ENCODE measurements around the gene CCDC86.

Gene CCDC86

GRCh38 chr11:60854140-60854846 is 12.4 kb downstream of the CCDC86 start:
- ATAC-seq, result no peak

DNA sequence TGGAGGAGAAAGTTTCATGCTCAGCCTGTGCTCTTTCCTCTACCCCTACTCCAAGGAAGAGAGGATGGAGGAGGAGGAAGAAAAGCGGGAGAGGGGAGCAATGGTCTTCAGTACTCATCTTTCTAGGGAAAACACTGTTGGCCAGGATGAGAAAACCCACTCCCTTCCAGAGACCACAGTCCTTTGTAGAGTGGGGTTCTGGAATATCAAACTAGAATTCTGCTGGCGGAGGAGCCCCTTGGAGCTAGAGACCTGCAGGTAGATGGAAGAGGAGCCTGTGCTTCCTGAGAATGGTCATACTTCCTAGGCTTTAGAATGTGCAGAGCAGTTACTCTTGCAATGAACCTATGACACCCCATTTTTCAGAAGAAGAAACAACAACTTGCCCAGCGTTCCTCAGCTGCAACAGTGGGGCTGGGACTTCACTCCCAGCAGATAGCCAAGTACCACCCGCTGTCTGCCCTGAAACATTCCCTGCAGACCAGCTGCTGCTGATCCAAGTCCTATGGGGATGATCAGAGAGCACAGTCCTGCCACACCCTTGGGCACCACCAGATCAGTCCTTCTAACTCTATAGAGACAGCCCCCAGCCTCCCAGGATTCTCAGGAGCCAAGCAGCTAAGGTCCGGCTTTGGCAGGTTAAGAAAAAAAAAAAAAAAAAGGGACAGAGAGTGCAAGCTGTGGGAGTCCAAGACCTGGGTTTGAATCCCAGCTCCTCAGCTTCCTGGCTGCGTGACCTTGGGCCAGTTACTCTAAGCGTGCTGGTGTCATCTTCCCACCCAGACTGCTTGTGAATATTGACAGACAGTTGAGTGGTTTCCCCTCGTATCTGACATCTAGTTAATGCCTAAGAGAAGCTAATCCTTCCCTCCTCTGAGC is 13.2 kb downstream of the CCDC86 start:
- no peak for ATAC-seq

GRCh38 chr11:60855726-60856633 is 14.1 kb downstream of the CCDC86 start, which contains the start of gene PTGDR2:
Gene PTGDR2, minus strand, starts transcription at chr11:60855950. Its CDS starts 2,228 bp downstream, at chr11:60853722.
- no peak for ATAC-seq

GRCh38 chr11:60857378-60858232 is 15.7 kb downstream of the CCDC86 start:
- no peak for ATAC-seq

DNA sequence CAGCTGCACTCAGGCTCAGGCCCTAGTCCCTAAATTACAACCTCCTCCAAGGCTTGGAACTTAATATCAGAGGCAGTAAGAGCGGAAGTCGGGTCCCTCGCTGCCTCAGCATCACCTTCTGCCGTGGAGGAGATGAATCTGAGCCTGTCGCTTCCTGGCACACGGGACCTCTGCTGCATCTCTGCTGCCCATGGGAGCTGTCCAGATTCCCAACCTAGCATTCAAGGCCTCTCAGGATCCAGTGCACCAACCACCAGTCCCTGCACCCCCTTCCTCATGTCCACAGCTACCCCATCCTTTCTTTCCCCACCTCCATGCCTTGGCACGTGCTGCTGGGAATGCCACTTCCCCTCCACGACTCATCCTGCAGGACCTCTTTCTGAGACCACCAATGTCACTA is 16.3 kb downstream of the CCDC86 start:
- no peak for ATAC-seq

- ATAC-seq, result no peak
Measured at GRCh38 chr11:60858731-60859464, 17.0 kb downstream of the CCDC86 start.

DNA sequence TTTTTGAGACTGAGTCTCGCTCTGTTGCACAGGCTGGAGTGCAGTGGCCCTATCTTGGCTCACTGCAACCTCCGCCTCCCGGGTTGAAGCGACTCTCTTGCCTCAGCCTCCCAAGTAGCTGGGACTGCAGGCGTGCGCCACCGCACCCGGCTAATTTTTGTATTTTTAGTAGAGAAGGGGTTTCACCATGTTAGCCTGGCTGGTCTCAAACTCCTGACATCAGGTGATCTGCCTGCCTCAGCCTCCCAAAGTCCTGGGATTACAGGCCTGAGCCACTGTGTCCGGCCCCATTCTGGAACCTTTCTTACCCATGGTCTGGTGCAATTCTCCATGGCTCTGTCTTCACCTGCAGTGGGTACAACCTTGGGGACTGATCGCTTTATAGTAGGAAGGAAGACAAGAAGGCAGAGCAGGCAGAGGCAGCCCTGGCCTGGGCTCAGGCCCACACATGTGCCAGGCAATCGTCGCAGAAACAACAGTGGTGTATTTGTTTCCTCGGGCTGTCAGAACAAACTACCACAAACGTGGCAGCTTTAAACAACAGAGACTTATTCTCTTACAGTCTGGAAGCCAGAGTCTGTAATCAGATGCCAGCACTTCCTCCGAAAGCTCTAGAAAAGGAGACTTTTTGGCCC is 17.8 kb downstream of the CCDC86 start:
- ATAC-seq, result no peak

DNA sequence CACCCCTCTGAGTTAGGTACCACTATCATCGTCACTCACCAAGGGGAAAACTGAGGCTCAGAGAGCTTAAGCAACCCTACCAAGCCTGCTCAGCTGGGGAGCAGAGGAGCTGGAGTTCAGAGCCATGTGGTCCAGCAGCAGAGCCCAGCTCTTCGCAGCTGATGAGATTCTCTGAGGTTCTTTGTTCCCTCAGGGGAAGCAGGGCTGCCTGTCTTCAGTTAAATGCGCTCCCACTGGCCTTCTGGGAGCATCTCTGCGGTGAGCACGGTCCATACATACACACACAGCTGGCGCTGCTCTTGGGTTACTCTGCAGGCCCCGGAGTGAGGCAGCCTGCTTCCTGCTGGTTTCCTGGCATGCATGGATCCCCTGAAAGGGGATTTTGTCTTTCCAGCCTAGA is 19.0 kb downstream of the CCDC86 start:
- no peak for ATAC-seq

- ATAC-seq, result no peak
Measured at GRCh38 chr11:60862171-60862570, 20.3 kb downstream of the CCDC86 start.

DNA sequence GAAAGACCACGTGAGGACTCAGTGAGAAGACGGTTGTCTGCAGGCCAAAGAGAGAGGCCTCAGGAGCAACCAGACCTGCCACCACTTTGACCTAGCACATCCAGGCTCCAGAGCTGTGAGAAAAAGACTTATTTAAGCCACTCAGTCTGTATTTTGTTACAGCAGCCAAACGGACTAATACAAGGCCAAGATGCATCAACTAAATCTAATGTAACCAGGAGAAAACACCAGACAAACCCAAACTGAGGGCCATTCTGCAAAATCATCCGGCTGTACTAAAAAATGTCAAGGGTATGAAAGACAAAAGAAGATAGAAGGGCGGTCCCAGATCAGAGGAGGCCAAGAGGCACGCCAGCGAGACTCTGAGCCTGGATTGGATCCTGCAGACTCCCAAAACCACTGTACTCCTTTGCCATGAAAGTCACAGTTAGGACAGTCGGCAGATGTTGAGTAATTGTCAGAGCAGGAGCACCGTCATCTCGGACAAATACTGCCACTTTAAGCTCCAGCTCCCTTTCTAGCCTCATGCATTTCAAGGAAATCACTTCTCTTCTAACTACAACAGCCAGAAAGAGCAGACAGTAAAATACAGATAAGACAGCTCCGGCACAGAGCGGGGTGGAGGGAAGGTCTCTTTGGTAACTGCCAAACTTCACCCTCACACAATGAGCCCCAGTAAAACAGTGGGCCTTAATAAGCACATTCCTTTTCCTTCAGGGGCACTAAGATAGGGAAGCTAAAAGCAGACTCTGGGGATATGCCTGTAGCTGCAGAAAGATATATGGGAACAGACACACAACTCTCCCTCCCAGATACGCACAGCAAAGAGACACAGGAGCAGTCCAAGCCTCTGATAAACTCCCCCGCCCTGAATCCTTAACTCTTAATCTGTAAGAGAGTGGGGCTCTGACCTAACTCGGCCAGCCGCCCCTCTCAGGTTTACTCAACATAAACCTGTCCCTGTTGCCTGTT is 21.9 kb downstream of the CCDC86 start:
- ATAC-seq, result no peak

DNA sequence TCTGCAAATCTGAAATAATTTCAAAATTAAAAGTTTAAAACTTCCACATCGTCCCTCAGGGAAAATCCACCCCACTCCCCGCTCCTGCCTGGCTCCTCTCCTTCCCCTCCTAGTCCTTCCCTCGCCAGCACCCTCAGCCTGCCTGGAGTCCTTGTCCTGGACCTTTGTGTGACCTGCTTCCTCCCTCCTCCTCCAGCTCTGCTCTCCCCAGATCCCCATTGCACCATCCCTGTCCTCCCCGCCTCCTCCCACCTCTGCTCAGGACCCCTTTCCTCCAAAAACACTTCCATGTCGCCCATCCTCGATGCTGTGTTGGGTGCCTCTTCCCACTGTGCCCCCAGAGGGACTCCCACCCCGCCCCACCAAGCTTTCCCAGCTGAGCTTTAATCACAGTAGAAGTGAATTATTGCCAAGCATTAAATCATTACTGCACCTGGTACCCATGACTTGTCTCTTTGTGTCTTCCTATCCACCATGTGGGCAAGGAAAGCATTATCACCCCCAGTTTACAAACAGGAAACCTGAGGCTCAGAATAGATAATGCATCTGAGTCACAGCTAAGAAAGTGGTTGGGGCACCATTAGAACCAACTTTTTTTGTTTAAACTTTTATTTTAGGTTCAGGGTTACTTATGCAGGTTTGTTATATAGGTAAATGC is 23.1 kb downstream of the CCDC86 start:
- ATAC-seq, result no peak

GRCh38 chr11:60866911-60867870 is 25.3 kb downstream of the CCDC86 start, which contains the start of gene ZP1:
Gene ZP1, plus strand, starts transcription at chr11:60867542. Its CDS starts 20 bp downstream, at chr11:60867562.
- ATAC-seq, result no peak

- ATAC-seq, result no peak
Measured at GRCh38 chr11:60867871-60868681, 26.2 kb downstream of the CCDC86 start.

DNA sequence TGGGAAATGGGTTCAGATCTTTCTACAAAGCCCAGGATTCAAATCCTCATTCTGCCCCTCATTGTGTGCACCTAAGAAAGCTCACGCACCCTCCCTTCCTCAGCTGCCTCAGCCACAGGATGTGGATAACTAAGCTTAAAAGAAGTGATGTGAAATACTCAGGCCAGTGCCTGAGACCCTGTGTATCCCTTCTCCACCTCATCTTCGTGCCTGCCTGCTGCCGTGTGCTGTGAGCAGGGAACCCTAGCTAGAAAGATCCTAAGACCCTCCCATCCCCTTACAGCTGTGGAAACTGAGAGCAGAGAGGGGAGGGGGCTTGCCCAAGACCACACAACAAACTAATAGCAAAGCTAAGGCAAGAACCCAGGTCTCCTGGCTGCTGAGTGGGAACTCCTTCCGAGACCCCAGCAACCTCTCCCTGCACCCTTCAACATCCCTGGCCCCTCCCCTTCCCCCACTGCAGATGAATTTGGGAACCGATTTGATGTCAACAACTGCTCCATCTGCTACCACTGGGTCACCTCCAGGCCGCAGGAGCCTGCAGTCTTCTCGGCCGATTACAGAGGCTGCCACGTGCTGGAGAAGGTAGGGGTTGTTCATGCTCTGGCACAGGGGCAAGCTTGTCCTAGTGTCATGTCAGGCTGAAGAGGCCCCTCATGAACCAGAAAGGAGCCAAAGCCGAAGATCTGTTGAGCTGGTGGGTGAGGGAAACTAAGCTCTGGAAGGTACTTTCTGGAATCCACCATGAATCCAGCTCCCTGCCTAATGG is 27.0 kb downstream of the CCDC86 start:
- ATAC-seq, result no peak

DNA sequence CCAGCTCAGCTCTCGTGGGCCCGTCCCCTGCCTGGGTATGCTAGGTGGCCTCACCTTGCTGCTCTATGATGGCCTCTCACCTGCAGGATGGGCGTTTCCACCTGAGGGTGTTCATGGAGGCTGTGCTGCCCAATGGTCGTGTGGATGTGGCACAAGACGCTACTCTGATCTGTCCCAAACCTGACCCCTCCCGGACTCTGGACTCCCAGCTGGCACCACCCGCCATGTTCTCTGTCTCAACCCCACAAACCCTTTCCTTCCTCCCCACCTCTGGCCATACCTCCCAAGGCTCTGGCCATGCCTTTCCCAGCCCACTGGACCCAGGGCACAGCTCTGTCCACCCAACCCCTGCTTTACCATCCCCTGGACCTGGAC is 27.5 kb downstream of the CCDC86 start:
- ATAC-seq, result no peak

DNA sequence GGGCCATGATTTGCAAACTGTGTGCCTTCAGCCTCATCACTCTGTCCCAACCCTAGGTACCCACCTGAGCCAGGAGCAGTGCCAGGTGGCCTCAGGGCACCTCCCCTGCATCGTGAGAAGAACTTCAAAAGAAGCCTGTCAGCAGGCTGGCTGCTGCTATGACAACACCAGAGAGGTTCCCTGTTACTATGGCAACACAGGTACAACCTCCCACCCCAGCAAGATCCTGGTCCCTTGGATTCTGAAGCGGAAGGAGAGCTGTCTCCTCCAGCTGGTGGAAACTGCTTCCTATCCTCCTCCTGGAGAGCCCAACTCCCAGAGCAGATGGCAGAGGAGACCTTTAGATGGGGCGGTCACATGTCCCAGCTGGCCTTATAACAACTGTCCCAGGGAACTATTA is 28.4 kb downstream of the CCDC86 start:
- ATAC-seq, result no peak
